Neural progenitor cell (in vitro differentiated cells): Measurements from ENCODE around the gene LTF. TPM values are rescaled to one million over a fixed set of nuclear protein-coding genes. Genes with fewer than 3 reads are reported as not detected.

Experiments
- DNase-seq: peaks from one replicate; pipeline ENCODE4 v3.0.0-alpha.2; 2016; ENCODE audit warnings: low spot score
- H2AFZ ChIP-seq: fragments of 200-600 bp; sonication (generic); replicated peaks from 2 replicates; pipeline ENCODE4 v1.6.1; 2016; ENCODE audit warnings: antibody characterized with exemption
- H3F3A ChIP-seq: fragments of 200-600 bp; sonication (generic); 2 replicates; pipeline ENCODE4 v1.6.1; 2016; ENCODE audit warnings: antibody characterized with exemption, low read depth
- H3K27ac ChIP-seq: fragments of 200-600 bp; sonication (generic); 2 replicates; pipeline ENCODE4 v1.5.1; 2016; ENCODE audit warnings: mild to moderate bottlenecking
- H3K27me3 ChIP-seq: fragments of 200-600 bp; sonication (generic); 2 replicates; pipeline ENCODE4 v1.6.1; 2016; ENCODE audit warnings: mild to moderate bottlenecking, moderate library complexity
- H3K36me3 ChIP-seq: fragments of 200-600 bp; sonication (generic); 2 replicates; pipeline ENCODE4 v1.5.1; 2016
- H3K4me1 ChIP-seq: fragments of 200-600 bp; sonication (generic); 2 replicates; pipeline ENCODE4 v1.6.1; 2016; ENCODE audit warnings: mixed run types
- H3K4me2 ChIP-seq: fragments of 200-600 bp; sonication (generic); 2 replicates; pipeline ENCODE4 v1.6.1; 2016
- H3K4me3 ChIP-seq: fragments of 200-600 bp; sonication (generic); 2 replicates; pipeline ENCODE4 v1.5.1; 2016
- H3K79me2 ChIP-seq: fragments of 200-600 bp; sonication (generic); 2 replicates; pipeline ENCODE4 v1.6.1; 2016; ENCODE audit warnings: low read depth
- H3K9ac ChIP-seq: fragments of 200-600 bp; sonication (generic); 2 replicates; pipeline ENCODE4 v1.6.1; 2016
- H3K9me3 ChIP-seq: fragments of 200-600 bp; sonication (generic); 2 replicates; pipeline ENCODE4 v1.5.1; 2016; ENCODE audit warnings: low read depth
- H4K20me1 ChIP-seq: fragments of 200-600 bp; sonication (generic); 2 replicates; pipeline ENCODE4 v1.6.1; 2016; ENCODE audit warnings: low read depth
- H3K27ac Mint-ChIP-seq: 3 replicates; pipeline ENCODE4 v1.8.0; 2021; ENCODE audit warnings: mixed read lengths
- H3K27me3 Mint-ChIP-seq: 2 replicates; pipeline ENCODE4 v1.8.0; 2022; ENCODE audit warnings: low read depth, mild to moderate bottlenecking, inconsistent platforms, moderate library complexity, mixed read lengths; ENCODE audit not compliant: insufficient read depth
- H3K36me3 Mint-ChIP-seq: 3 replicates; pipeline ENCODE4 v1.8.0; 2021; ENCODE audit warnings: mixed read lengths
- H3K4me1 Mint-ChIP-seq: 3 replicates; pipeline ENCODE4 v1.8.0; 2021; ENCODE audit warnings: mixed read lengths
- H3K4me3 Mint-ChIP-seq: 3 replicates; pipeline ENCODE4 v1.8.0; 2021; ENCODE audit warnings: mild to moderate bottlenecking, moderate library complexity, mixed read lengths
- H3K9me3 Mint-ChIP-seq: 3 replicates; pipeline ENCODE4 v1.8.0; 2020; ENCODE audit warnings: mixed read lengths
- CTCF ChIP-seq: fragments of 200-600 bp; sonication (generic); IDR thresholded peaks from 2 replicates; pipeline ENCODE4 v1.5.1; 2017; ENCODE audit warnings: antibody characterized with exemption, mild to moderate bottlenecking
- EZH2 ChIP-seq: fragments of 200-600 bp; sonication (generic); IDR thresholded peaks from 2 replicates; pipeline ENCODE4 v1.6.1; 2017; ENCODE audit warnings: antibody characterized with exemption, mild to moderate bottlenecking, moderate library complexity
- EZH2phosphoT487 ChIP-seq: fragments of 200-600 bp; sonication (generic); IDR thresholded peaks from 2 replicates; pipeline ENCODE4 v1.6.1; 2017; ENCODE audit warnings: antibody characterized with exemption
- total RNA-seq: library from RNA; depleted of rRNA; stranded (reverse); fragments of >200 nt; gene quantifications from 2 replicates; pipeline ENCODE4 v1.2.3, GENCODE V29; 2015; ENCODE audit warnings: low replicate concordance

Gene LTF
- total RNA-seq, 1 donor from 2014 or later: not detected

- no peaks in the 10 kb centered on the region for H3K36me3 Mint-ChIP-seq
- H3K4me2 ChIP-seq: no peak overlapping the region
- H3K79me2 ChIP-seq: no peaks in the 10 kb centered on the region
- TF ChIP-seq EZH2phosphoT487 (no peak), CTCF (no peak), EZH2 (no peak)
- no peak for DNase-seq
- no peaks in the 10 kb centered on the region for H3K36me3 ChIP-seq
- peaks cover 4% of the 10 kb centered on the region for H3K4me1 Mint-ChIP-seq
- no peaks in the 10 kb centered on the region for H3K4me1 ChIP-seq
- no peak overlapping the region for H3K4me3 Mint-ChIP-seq
- peaks cover 12% of the 10 kb centered on the region for H3K27me3 ChIP-seq
- H3K9ac ChIP-seq: no peak overlapping the region
- H3K9me3 ChIP-seq: no peaks in the 10 kb centered on the region
- no peak overlapping the region for H3K27ac ChIP-seq
- peaks cover 4% of the 10 kb centered on the region for H3K9me3 Mint-ChIP-seq
- H4K20me1 ChIP-seq: no peaks in the 10 kb centered on the region
- no peak overlapping the region for H3K27ac Mint-ChIP-seq
- H3F3A ChIP-seq: no peaks in the 10 kb centered on the region
- no peak overlapping the region for H2AFZ ChIP-seq
- H3K27me3 Mint-ChIP-seq: peaks cover 10% of the 10 kb centered on the region
- no peak overlapping the region for H3K4me3 ChIP-seq
Observed at GRCh38 chr3:46491089-46492070, 26.7 kb upstream of the LTF start.

- H3K4me2 ChIP-seq: no peak overlapping the region
- H3K9ac ChIP-seq: no peak overlapping the region
- H3F3A ChIP-seq: no peaks in the 10 kb centered on the region
- Mint-ChIP-seq H3K36me3 (no peaks in the 10 kb centered on the region), H3K27me3 (peaks cover 10% of the 10 kb centered on the region), H3K27ac (no peak overlapping the region), H3K4me3 (no peak overlapping the region), H3K4me1 (peaks cover 4% of the 10 kb centered on the region), H3K9me3 (peaks cover 4% of the 10 kb centered on the region)
- no peaks in the 10 kb centered on the region for H3K79me2 ChIP-seq
- no peaks in the 10 kb centered on the region for H4K20me1 ChIP-seq
- H3K4me1 ChIP-seq: no peaks in the 10 kb centered on the region
- no peak overlapping the region for H2AFZ ChIP-seq
- TF ChIP-seq EZH2phosphoT487: no peak
- no peak for TF ChIP-seq CTCF
- TF ChIP-seq EZH2: no peak
- no peaks in the 10 kb centered on the region for H3K9me3 ChIP-seq
- no peak overlapping the region for H3K4me3 ChIP-seq
- no peak for DNase-seq
- H3K27ac ChIP-seq: no peak overlapping the region
- no peaks in the 10 kb centered on the region for H3K36me3 ChIP-seq
- peaks cover 12% of the 10 kb centered on the region for H3K27me3 ChIP-seq
Observed at GRCh38 chr3:46490338-46491084, 25.8 kb upstream of the LTF start.

- H3K4me3 ChIP-seq: no peak overlapping the region
- Mint-ChIP-seq H3K27me3 (peaks cover 10% of the 10 kb centered on the region), H3K27ac (no peak overlapping the region), H3K4me3 (no peak overlapping the region), H3K4me1 (peaks cover 4% of the 10 kb centered on the region), H3K36me3 (no peaks in the 10 kb centered on the region), H3K9me3 (peaks cover 4% of the 10 kb centered on the region)
- no peak overlapping the region for H3K9ac ChIP-seq
- H4K20me1 ChIP-seq: no peaks in the 10 kb centered on the region
- H3K27ac ChIP-seq: no peak overlapping the region
- H3K9me3 ChIP-seq: no peaks in the 10 kb centered on the region
- H3K79me2 ChIP-seq: no peaks in the 10 kb centered on the region
- no peak for DNase-seq
- TF ChIP-seq EZH2: no peak
- no peaks in the 10 kb centered on the region for H3K4me1 ChIP-seq
- peaks cover 12% of the 10 kb centered on the region for H3K27me3 ChIP-seq
- no peak overlapping the region for H2AFZ ChIP-seq
- H3F3A ChIP-seq: no peaks in the 10 kb centered on the region
- H3K4me2 ChIP-seq: no peak overlapping the region
- H3K36me3 ChIP-seq: no peaks in the 10 kb centered on the region
Observed at GRCh38 chr3:46489875-46490274, 25.2 kb upstream of the LTF start.
